Activated CD4-positive, alpha-beta T cell treated with anti-CD3 and anti-CD28 coated beads, Interleukin-2, amount 10 ng/mL, durations not matched to agents 24 days and 14 days (primary cell): Measurements from ENCODE around the gene MRC2. TPM values are rescaled to one million over a fixed set of nuclear protein-coding genes. Genes with fewer than 3 reads are reported as not detected.
A peak's percentile ranks its signal among the peaks of the same experiment; 100 is the strongest.

ENCODE experiments used
- DNase-seq: peaks from one replicate; pipeline ENCODE4 v3.0.0; 2022
- H3K27ac Mint-ChIP-seq: one replicate; pipeline ENCODE4 v1.8.0; 2022; ENCODE audit warnings: mild to moderate bottlenecking, mixed read lengths
- H3K27me3 Mint-ChIP-seq: one replicate; pipeline ENCODE4 v1.8.0; 2022; ENCODE audit warnings: mixed read lengths
- H3K36me3 Mint-ChIP-seq: one replicate; pipeline ENCODE4 v1.8.0; 2022; ENCODE audit warnings: low read depth, mild to moderate bottlenecking, mixed read lengths
- H3K4me1 Mint-ChIP-seq: one replicate; pipeline ENCODE4 v1.8.0; 2021; ENCODE audit warnings: mixed read lengths
- H3K4me3 Mint-ChIP-seq: one replicate; pipeline ENCODE4 v1.8.0; 2022; ENCODE audit warnings: mild to moderate bottlenecking, moderate library complexity, mixed read lengths
- H3K9me3 Mint-ChIP-seq: one replicate; pipeline ENCODE4 v1.8.0; 2021; ENCODE audit warnings: mixed read lengths
- intact Hi-C: fragments of 100-400 bp; cut with micrococcal nuclease; formaldehyde crosslinking; loops from one replicate; pipeline ENCODE4 v1.15.1; 2023
- total RNA-seq: library from RNA; stranded (reverse); gene quantifications from 2 replicates; pipeline ENCODE4 v1.2.3, GENCODE V29; 2022

The MRC2 gene
- total RNA-seq, 1 donor from 2014 or later = 2.4 TPM

DNA sequence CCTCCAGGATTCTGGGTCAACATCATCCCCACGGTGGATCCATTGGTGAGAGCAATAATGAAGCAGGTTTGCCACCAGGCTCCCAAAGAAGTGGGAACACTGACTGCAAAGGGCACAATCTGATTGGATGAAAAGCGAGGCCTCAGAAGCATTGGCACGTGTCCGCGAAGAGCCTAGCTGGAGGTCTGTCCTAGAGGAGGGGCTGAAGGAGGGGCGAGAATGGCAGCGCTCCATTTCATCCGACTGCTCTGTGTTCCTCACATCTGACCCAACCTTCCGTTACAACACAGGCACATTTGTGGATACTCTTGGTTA, 79.9 kb downstream of the MRC2 start:
- Mint-ChIP-seq H3K9me3 (no peaks in the 10 kb centered on the region), H3K4me1 (peaks cover 4% of the 10 kb centered on the region), H3K27me3 (peaks cover 53% of the 10 kb centered on the region), H3K36me3 (no peaks in the 10 kb centered on the region), H3K27ac (no peak overlapping the region), H3K4me3 (no peak overlapping the region)
- intact Hi-C loops = no loop called here
- DNase-seq = no peak

DNA sequence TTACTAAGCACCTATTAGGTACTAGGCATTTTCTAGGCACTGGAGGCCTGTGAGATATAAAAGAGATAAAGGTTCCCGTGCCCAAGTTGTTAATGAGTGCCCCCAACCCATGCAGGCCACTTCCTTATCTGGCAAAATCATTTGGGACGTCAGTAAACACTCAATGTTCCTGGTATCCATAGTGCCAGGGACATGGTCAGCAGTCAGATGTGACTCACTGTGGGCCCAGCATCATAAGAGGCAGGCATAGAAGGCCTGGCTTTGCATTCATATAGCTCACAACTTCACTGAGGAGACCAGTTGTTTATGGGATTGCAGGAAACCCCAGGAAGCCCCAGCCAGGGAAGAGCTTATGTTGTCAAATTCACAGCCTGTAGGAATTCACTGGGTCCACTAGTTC, 81.1 kb downstream of the MRC2 start:
- Mint-ChIP-seq H3K27ac (no peak overlapping the region), H3K36me3 (no peaks in the 10 kb centered on the region), H3K4me3 (no peak overlapping the region), H3K4me1 (peaks cover 4% of the 10 kb centered on the region), H3K27me3 (peaks cover 55% of the 10 kb centered on the region), H3K9me3 (no peaks in the 10 kb centered on the region)
- no peak for DNase-seq
- intact Hi-C loops = no loop called here

DNA sequence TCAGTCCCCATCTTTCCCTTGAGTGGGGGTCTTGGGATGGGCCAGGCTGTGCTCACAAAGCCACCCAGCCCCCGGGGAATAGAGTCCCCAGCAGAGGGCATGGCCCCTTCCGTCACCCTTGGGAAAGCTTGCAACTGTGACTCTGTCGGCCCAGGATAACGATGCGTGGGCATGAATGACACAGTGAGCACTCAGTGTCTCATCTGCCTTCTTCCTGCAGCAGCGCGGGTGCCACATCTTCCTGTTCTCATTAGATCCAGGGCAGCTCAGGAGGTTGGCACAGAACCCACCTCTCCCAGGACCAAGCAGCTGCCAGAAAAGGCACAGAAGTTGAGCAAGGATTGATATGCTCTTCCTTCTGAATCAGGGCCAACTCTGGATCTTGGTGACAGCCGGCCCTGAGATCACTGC, 84.7 kb downstream of the MRC2 start:
- H3K9me3 Mint-ChIP-seq = no peaks in the 10 kb centered on the region
- no peak for DNase-seq
- H3K4me3 Mint-ChIP-seq = no peak overlapping the region
- peaks cover 44% of the 10 kb centered on the region for H3K27me3 Mint-ChIP-seq
- H3K4me1 Mint-ChIP-seq = no peaks in the 10 kb centered on the region
- H3K36me3 Mint-ChIP-seq = no peaks in the 10 kb centered on the region
- intact Hi-C loops = no loop called here
- H3K27ac Mint-ChIP-seq = no peak overlapping the region

DNA sequence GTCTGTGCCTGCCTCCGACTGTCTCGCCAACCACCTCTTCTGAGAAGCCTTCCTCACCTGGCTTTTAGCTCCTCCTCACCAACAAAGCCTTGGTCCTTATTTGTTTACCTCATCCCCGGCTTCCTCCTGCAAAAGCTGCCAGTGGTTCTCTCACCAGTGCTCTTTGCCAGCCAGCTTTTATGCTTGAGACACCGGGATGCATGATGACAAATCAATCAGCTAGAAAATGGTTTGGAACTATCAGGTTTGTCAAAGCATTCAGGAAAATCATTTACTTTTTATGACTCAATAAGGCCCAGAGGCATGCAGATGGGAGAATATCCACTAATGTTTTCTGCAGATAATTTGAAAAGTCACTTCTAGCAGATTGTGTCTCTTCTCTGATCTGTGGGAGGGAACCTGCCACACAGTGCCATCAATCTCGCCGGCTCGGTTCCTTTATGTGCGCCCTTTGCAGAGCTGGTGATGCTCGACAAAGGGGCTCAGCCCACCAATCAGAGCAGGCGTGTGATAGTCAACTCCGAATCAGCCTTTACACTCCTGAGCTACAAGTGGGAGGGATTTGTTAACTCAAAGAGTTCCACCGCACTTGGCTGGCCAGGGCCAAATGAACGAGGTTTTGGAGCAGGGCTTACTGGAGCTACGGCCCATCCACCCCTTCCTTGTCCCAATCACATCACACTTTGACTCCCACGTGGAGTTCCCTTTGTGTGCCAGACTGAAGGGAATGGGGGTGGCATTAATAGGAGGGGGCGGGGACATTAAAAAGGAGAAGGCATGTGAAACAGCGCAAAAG, 85.8 kb downstream of the MRC2 start:
- Mint-ChIP-seq H3K4me1 (no peaks in the 10 kb centered on the region), H3K27me3 (peaks cover 47% of the 10 kb centered on the region), H3K9me3 (no peaks in the 10 kb centered on the region), H3K4me3 (no peak overlapping the region), H3K27ac (no peak overlapping the region), H3K36me3 (no peaks in the 10 kb centered on the region)
- intact Hi-C loops = no loop called here
- DNase-seq = no peak

DNA sequence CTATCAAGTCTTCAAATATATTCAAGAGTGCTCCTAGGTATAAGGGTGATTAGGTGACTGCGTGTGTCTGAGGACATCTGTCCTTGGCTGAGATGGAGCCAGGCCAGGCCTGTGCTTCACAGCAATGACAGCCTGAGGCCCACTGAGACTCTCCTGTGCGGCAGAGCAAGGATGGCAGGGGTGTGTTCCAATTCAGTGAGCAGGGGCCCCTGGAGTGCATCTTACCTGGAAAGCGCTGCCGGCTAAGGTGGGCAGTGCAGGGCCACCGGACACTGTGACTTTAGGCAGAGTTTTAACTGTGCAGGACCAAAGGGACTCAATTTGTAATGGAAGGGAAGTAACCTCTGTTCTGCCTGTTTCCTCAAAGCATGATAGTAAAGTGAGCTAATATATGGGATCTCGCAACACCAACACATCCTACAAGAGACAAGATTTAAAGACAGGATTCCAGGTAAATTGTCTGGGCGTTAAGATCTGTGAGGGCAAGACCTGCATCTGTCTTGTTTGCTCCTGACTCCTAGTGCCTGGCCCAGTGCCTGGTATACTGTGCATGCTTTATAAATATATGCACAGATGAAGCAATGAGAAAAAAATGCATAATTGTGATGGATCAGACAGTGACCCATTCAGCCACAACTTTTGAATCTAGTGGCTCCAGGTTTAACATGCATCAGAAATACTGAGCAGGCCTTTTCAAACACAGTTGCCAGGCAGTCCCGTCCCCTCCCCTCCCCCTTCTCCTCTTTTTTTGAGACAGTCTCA, 86.7 kb downstream of the MRC2 start:
- peaks cover 5% of the 10 kb centered on the region for H3K4me1 Mint-ChIP-seq
- DNase-seq = no peak
- H3K27me3 Mint-ChIP-seq = peaks cover 54% of the 10 kb centered on the region

DNA sequence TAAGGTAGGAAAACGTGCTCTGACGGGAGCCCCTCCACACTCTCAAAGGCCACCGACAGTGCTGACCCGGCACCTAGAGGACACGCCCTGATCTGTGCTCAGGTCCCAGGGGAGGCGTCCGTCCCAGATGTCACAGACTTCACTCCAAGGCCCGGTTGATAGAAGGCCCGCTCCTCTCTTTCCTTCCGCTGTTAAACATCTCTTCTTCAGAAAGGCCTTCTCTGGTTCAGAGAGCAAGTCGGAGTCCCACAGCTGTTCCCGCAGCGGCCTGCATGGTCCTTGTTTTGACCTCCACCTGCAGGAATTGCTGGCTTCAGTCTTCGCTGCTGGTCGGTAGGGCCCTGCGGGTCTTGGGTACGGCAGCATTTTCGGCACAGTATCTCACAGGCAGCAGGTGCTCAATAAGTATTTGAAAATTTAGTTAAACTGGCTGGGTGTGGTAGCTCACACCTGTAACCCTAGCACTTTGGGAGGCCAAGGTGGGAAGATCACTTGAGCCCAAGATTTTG, 88.5 kb downstream of the MRC2 start:
- DNase-seq = no peak
- Mint-ChIP-seq H3K4me1 (peaks cover 5% of the 10 kb centered on the region), H3K4me3 (no peak overlapping the region), H3K27me3 (peaks cover 59% of the 10 kb centered on the region), H3K27ac (no peak overlapping the region), H3K9me3 (no peaks in the 10 kb centered on the region), H3K36me3 (no peaks in the 10 kb centered on the region)
- intact Hi-C loops = no loop called here

More for the DNA sequence above, 86.7 kb downstream of the MRC2 start:
- H3K4me3 Mint-ChIP-seq = no peak overlapping the region
- H3K36me3 Mint-ChIP-seq = no peaks in the 10 kb centered on the region
- no peak overlapping the region for H3K27ac Mint-ChIP-seq
- H3K9me3 Mint-ChIP-seq = no peaks in the 10 kb centered on the region
- intact Hi-C loops = no loop called here

DNA sequence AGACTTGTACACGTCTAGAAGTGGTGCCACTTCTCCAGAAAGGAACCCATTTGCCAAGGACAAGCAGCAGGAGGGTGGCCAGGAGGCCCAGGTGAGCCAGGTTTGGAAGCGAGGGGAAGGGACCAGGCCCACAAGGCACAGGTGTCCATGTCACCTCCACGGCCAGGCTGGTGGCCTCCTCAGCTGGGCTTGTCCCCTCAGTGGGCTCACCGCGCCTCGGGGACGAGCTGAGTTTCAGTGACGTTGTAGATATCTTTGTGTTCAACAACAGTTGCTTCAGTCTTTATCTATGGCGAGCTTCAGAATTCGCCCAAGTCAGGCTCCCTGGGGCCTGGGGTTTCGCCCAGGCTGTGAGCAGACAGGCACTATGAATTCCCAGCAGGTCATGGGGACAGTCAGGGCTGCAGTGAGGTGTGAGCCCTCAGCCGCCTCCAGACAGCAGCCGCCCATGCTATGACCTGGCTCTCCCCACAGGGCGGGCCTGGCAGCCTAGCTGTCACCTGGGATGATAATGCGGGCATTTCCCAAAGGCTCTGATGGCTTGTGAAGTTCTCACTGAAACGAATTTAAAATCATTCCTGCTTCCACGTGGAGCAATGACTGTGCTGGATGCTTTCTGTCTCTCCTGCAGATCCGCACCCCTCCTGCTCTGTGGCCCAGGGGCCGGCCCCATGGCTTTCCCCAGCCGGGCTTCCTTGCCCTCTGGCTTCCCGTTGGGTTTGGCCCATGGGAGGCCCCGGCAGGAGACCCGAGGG, 89.5 kb downstream of the MRC2 start:
- Mint-ChIP-seq H3K27me3 (peaks cover 58% of the 10 kb centered on the region), H3K36me3 (no peaks in the 10 kb centered on the region), H3K27ac (no peak overlapping the region), H3K4me3 (no peak overlapping the region), H3K9me3 (no peaks in the 10 kb centered on the region), H3K4me1 (peaks cover 5% of the 10 kb centered on the region)
- intact Hi-C loops = no loop called here
- no peak for DNase-seq

DNA sequence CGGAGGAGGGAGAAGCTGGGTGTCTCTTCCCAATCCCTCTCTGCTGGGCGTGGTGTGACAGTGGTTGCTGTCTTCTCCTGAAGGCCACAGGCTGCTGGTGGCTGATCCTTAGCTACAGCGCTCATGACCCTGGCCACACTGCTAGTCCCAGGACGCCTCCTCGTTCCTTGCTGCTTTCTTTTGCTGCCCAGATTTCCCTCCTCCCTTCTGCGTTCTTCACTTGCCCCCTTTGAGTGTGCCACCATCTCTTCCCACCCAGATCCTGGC, 90.1 kb downstream of the MRC2 start:
- Mint-ChIP-seq H3K4me3 (no peak overlapping the region), H3K9me3 (no peaks in the 10 kb centered on the region), H3K36me3 (no peaks in the 10 kb centered on the region), H3K27ac (no peak overlapping the region), H3K27me3 (peaks cover 59% of the 10 kb centered on the region), H3K4me1 (peaks cover 5% of the 10 kb centered on the region)
- no peak for DNase-seq
- intact Hi-C loops = no loop called here

DNA sequence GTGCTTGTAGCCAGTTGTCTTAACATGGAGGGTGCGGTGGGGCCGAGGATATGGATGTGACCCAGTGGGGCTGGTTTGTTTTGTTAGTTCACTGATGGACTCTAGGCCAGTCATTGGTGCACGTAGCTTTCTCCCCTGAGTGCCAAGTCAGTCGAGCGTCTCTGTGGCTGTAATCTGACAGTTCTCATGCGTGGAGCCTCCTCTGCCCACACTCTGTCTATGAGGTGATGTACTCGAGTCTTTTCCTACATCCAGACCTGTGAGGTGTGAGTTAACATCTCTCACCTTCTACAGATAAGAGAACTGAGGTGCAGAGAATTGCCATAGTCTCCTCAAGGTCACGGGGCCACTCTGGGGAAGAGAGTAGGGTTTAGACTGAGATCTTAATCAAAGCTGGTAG, 90.4 kb downstream of the MRC2 start:
- intact Hi-C loops = no loop called here
- peaks cover 62% of the 10 kb centered on the region for H3K27me3 Mint-ChIP-seq
- peaks cover 5% of the 10 kb centered on the region for H3K4me1 Mint-ChIP-seq
- no peak for DNase-seq
- no peaks in the 10 kb centered on the region for H3K9me3 Mint-ChIP-seq
- H3K4me3 Mint-ChIP-seq = no peak overlapping the region
- H3K27ac Mint-ChIP-seq = no peak overlapping the region
- no peaks in the 10 kb centered on the region for H3K36me3 Mint-ChIP-seq

DNA sequence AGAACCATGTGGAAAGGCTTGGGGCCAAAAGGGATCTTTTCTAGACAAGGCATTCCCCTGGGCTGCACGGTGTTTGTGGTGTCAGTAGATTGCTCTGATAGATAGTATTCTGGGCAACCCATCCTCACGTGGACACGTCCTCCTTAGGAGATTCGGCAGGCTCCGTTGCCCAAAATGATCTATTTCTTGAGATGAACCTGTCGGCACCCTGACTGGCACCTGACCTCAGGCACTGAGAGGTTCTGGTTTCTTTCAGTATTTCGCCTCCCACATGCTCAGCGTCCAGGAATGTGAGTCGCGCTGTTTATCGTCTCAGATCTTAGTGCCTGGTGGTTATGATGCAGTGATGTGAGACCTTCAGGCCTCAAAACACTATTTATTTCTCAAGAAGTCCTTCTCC, 91.0 kb downstream of the MRC2 start:
- peaks cover 5% of the 10 kb centered on the region for H3K4me1 Mint-ChIP-seq
- intact Hi-C loops = no loop called here
- H3K4me3 Mint-ChIP-seq = no peak overlapping the region
- no peaks in the 10 kb centered on the region for H3K36me3 Mint-ChIP-seq
- peak overlapping the region; percentile 12 for H3K27ac Mint-ChIP-seq
- DNase-seq = no peak
- H3K27me3 Mint-ChIP-seq = peaks cover 63% of the 10 kb centered on the region
- H3K9me3 Mint-ChIP-seq = no peaks in the 10 kb centered on the region

DNA sequence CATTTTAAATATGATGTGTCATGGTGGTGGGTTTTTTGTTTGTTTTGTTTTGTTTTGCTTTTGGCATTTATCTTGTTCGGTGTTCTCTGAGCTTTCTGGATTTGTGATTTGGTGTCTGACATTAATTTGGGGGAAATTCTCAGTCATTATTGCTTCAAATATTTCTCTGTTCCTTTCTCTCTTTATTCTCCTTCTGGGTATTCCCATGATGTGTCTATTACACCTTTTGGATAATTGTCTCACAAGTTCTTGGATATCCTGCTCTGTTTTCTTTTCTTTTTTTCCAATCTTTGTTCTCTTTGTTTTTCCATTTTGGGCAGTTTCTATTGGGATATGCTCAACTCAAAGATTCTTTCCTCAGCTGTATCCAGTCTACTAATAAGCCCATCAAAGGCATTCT, 92.1 kb downstream of the MRC2 start:
- DNase-seq = no peak
- Mint-ChIP-seq H3K27ac (no peak overlapping the region), H3K9me3 (no peaks in the 10 kb centered on the region), H3K4me1 (peaks cover 12% of the 10 kb centered on the region), H3K36me3 (no peaks in the 10 kb centered on the region), H3K4me3 (no peak overlapping the region), H3K27me3 (peaks cover 69% of the 10 kb centered on the region)
- intact Hi-C loops = no loop called here

DNA sequence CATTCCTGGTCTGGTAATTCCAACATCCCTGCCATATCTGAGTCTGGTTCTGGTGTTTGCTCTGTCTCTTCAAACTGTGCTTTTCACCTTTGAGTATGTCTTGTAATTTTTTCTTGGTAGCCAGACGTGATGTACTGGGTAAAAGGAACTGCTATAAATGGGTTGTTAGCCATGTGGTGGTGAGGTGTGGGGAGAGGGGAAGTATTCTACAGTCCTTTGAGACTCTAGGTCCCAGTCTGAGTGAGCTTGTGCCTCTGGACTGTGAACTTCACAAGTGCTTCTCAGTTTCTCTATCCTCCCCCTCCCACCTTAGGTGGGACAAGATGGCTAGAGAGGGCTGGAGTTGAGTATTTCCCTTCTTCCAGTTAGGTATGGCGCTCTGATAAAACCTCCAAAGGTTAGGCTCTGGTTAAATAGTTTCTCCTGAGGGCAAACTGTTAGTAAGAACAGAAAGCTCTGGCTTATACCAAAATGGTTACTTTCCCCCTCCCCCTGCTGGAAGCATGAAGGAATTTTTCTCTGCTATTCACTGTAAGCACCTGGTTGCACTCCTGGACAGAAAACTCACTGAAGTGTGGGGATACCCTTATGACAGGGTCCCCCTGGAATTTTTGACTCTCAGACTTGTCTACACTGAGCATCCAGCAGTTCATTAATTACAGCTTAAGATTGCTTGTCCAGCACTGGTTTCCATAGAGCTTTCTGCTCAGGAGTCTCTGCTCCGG, 92.8 kb downstream of the MRC2 start:
- Mint-ChIP-seq H3K36me3 (no peaks in the 10 kb centered on the region), H3K27me3 (peaks cover 71% of the 10 kb centered on the region), H3K27ac (no peak overlapping the region), H3K4me3 (no peak overlapping the region), H3K4me1 (peaks cover 18% of the 10 kb centered on the region), H3K9me3 (no peaks in the 10 kb centered on the region)
- intact Hi-C loops = no loop called here
- DNase-seq = no peak

DNA sequence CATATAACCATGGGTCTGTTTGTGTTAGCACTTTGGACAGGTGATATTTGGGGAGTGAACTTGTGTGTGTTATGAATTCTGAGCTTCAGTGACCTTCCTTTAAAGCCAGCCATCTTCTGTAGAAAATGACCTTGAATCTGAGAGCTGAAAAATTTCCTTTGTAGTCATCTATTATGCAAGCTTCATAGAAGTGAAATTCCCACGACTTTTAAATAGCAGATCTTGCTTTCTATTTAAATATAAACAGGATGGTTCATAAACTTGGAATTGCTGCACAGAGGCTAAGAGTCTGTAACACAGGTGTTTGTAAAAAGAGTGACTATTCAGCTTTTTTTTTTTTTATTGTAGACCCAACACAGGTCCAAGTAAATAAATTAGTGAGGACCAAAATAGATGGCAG, 95.2 kb downstream of the MRC2 start:
- DNase-seq = no peak
- intact Hi-C loops = no loop called here
- Mint-ChIP-seq H3K9me3 (no peaks in the 10 kb centered on the region), H3K4me3 (no peak overlapping the region), H3K27ac (no peak overlapping the region), H3K36me3 (no peaks in the 10 kb centered on the region), H3K4me1 (peaks cover 18% of the 10 kb centered on the region), H3K27me3 (peaks cover 85% of the 10 kb centered on the region)
